Natural killer cell (primary cell): ENCODE data around the gene CLDN8. TPM values are rescaled to one million over a fixed set of nuclear protein-coding genes. Genes with fewer than 3 reads are reported as not detected.

Source experiments
- ATAC-seq, 3 donors: fragments of 150-1000 bp in 2 of 3; fragments of 200-7000 bp in 1 of 3; cut with Tn5 transposase; 1 replicate in 1 of 3; 2 replicates in 2 of 3; pipeline ENCODE4 v1.10.0; 2021; ENCODE audit warnings: mild to moderate bottlenecking in 2 of 3, moderate library complexity in 2 of 3
- DNase-seq, 2 donors: peaks; one replicate each; pipeline versions ENCODE4 v3.0.0 to v3.0.0-alpha.2; 2013 to 2021; ENCODE audit warnings: mixed read lengths in 1 of 2
- H3K27ac ChIP-seq: one replicate; pipeline ENCODE4 v1.5.1; 2013; ENCODE audit warnings: mild to moderate bottlenecking, low read length
- H3K27me3 ChIP-seq: one replicate; pipeline ENCODE4 v1.6.1; 2013; ENCODE audit warnings: low read length; ENCODE audit not compliant: control insufficient read depth, insufficient read depth
- H3K36me3 ChIP-seq: one replicate; pipeline ENCODE4 v1.6.1; 2013; ENCODE audit warnings: low read length; ENCODE audit not compliant: control insufficient read depth, insufficient read depth
- H3K4me1 ChIP-seq: one replicate; pipeline ENCODE4 v1.6.1; 2013; ENCODE audit warnings: low read length; ENCODE audit not compliant: control insufficient read depth, insufficient read depth
- H3K4me3 ChIP-seq: one replicate; pipeline ENCODE4 v1.5.1; 2013; ENCODE audit warnings: low read length
- H3K9me3 ChIP-seq: one replicate; pipeline ENCODE4 v1.6.1; 2013; ENCODE audit warnings: low read length; ENCODE audit not compliant: control insufficient read depth, insufficient read depth
- H3K27ac Mint-ChIP-seq, 2 donors: one replicate each; pipeline ENCODE4 v1.8.0; 2022; ENCODE audit warnings: mild to moderate bottlenecking in 2 of 2, mixed read lengths in 2 of 2, moderate library complexity in 1 of 2
- H3K27me3 Mint-ChIP-seq, 2 donors: one replicate each; pipeline ENCODE4 v1.8.0; 2022; ENCODE audit warnings: low read depth in 2 of 2, mixed read lengths in 2 of 2
- H3K36me3 Mint-ChIP-seq: one replicate; pipeline ENCODE4 v1.8.0; 2022; ENCODE audit warnings: mixed read lengths
- H3K4me1 Mint-ChIP-seq, 2 donors: one replicate each; pipeline ENCODE4 v1.8.0; 2022; ENCODE audit warnings: mixed read lengths in 2 of 2
- H3K4me3 Mint-ChIP-seq: one replicate; pipeline ENCODE4 v1.8.0; 2022; ENCODE audit warnings: mild to moderate bottlenecking, moderate library complexity, mixed read lengths
- H3K9me3 Mint-ChIP-seq, 2 donors: one replicate each; pipeline ENCODE4 v1.8.0; 2022; ENCODE audit warnings: mixed read lengths in 2 of 2
- WGBS: methylation state at CpG from one replicate; pipeline ENCODE4 v1.1.7; 2013; ENCODE audit warnings: missing lambda C conversion rate; ENCODE audit not compliant: insufficient coverage; 5-methylcytosine and 5-hydroxymethylcytosine counted together
- intact Hi-C: fragments of 100-400 bp; cut with micrococcal nuclease; formaldehyde crosslinking; loops from one replicate; pipeline ENCODE4 v1.14.2; 2022
- total RNA-seq, 4 donors: library from RNA; stranded (reverse); fragments of 120-200 nt in 1 of 4; gene quantifications; one replicate each; pipeline versions ENCODE4 v1.2.3 to v1.2.4, GENCODE V29; 2013 to 2022
- TF ChIP-seq, protein P1 (sequence below): fragments of 200-600 bp; IDR thresholded peaks from one replicate; pipeline ENCODE4 v1.8.0; 2022; ENCODE audit warnings: antibody characterized with exemption

CLDN8 gene
- total RNA-seq, 3 donors from 2014 or later (not counting 1 experiment from before 2014, with no cell fraction given): not detected

DNA sequence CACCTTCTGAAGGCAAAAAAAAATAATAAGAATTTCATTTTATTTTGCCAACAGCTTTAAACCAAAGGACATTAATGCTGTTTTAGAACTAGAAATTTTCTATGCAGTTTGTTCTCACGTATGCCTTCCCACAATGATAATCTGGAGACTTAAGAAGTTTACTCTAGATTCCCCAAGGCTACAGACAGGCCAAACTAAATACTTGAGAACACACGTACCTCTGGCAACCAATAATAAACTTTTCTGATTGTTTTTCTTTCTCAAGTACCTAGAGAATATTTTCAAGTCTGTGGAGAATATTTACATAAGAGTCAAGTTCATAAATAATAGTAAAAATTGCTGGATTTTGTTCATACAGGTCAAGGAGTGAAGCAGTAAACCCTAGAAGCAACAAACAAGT, 15.9 kb downstream of the CLDN8 start:
- intact Hi-C loops: no loop called here
- 100% methylated on average over 1 of the region's 2 CpGs for WGBS

DNA sequence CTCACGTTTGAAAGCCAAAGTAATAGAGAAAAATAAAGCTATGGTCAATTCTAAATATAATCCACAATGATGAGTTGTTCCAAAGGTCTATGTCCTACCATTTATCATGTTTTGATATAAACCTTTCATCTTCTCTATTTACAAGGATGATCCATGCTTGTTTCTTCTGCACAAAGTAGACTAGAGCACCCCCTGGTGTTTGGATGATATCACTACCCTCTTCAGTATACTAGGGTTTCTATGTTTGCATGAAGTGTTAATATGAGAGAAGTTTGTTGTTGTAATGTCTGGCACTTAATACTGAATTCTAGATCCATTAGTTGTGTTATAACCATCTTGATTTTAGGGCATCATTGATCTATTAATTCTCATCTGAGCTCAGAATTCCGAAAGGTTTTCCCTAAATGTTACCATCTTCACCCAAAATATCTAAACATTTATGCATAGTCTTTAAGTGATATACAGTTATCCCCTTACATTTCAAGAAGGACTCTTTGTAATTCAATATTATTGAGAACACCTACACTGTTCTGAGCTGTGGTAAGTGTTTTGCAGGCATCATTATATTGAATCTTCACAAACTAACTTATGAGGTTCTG, 21.1 kb downstream of the CLDN8 start:
- H3K27ac ChIP-seq: no peak overlapping the region
- TF ChIP-seq, protein P1, sequence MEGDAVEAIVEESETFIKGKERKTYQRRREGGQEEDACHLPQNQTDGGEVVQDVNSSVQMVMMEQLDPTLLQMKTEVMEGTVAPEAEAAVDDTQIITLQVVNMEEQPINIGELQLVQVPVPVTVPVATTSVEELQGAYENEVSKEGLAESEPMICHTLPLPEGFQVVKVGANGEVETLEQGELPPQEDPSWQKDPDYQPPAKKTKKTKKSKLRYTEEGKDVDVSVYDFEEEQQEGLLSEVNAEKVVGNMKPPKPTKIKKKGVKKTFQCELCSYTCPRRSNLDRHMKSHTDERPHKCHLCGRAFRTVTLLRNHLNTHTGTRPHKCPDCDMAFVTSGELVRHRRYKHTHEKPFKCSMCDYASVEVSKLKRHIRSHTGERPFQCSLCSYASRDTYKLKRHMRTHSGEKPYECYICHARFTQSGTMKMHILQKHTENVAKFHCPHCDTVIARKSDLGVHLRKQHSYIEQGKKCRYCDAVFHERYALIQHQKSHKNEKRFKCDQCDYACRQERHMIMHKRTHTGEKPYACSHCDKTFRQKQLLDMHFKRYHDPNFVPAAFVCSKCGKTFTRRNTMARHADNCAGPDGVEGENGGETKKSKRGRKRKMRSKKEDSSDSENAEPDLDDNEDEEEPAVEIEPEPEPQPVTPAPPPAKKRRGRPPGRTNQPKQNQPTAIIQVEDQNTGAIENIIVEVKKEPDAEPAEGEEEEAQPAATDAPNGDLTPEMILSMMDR: no peak
- no peak overlapping the region for H3K4me3 ChIP-seq
- ATAC-seq: no peak
- H3K4me3 Mint-ChIP-seq: no peak overlapping the region
- peaks cover 8 to 9% of the 10 kb centered on the region in 2 donors for H3K9me3 Mint-ChIP-seq
- no peaks in the 10 kb centered on the region for H3K27me3 Mint-ChIP-seq
- no peaks in the 10 kb centered on the region for H3K4me1 ChIP-seq
- H3K27me3 ChIP-seq: no peaks in the 10 kb centered on the region
- no peaks in the 10 kb centered on the region for H3K36me3 Mint-ChIP-seq
- H3K27ac Mint-ChIP-seq: no peak overlapping the region
- no peaks in the 10 kb centered on the region for H3K4me1 Mint-ChIP-seq
- H3K9me3 ChIP-seq: no peaks in the 10 kb centered on the region
- intact Hi-C loops: no loop called here
- H3K36me3 ChIP-seq: no peaks in the 10 kb centered on the region
- WGBS: no CpG with 5 or more reads among the region's 2 CpGs
- no peak for DNase-seq

More for the DNA sequence above, 15.9 kb downstream of the CLDN8 start:
- Mint-ChIP-seq H3K27ac (no peak overlapping the region), H3K4me1 (no peaks in the 10 kb centered on the region), H3K9me3 (peaks cover 3 to 8% of the 10 kb centered on the region in 2 donors), H3K27me3 (no peaks in the 10 kb centered on the region), H3K36me3 (no peaks in the 10 kb centered on the region), H3K4me3 (no peak overlapping the region)
- Histone ChIP-seq H3K27ac (no peak overlapping the region), H3K27me3 (no peaks in the 10 kb centered on the region), H3K36me3 (no peaks in the 10 kb centered on the region), H3K9me3 (no peaks in the 10 kb centered on the region), H3K4me3 (no peak overlapping the region), H3K4me1 (no peaks in the 10 kb centered on the region)
- ATAC-seq (no peak), DNase-seq (no peak)
- TF ChIP-seq, protein P1: no peak

DNA sequence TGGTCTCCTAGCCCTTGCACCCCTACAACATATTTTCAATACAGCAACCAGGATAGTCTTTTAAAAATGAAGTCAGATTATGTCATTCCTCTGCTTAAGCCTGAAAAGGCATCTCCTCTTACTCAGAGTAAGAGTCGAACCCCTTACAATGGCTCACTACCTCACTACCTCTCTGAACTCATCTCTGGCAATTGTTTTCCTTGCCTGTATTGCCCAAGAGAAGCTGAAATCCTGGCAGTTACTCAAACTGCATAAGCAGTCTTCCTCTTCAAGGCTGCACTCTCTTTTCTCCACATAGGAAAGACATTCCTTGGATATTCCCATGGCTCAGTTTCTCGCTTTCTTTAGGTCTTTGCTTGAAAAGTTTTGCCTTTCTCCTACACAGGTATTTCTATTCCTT, 22.7 kb downstream of the CLDN8 start:
- Mint-ChIP-seq H3K36me3 (no peaks in the 10 kb centered on the region), H3K4me1 (no peaks in the 10 kb centered on the region), H3K27me3 (no peaks in the 10 kb centered on the region), H3K27ac (no peak overlapping the region), H3K9me3 (peaks cover 4 to 9% of the 10 kb centered on the region in 2 donors), H3K4me3 (no peak overlapping the region)
- no peak for ATAC-seq
- Histone ChIP-seq H3K4me3 (no peak overlapping the region), H3K27ac (no peak overlapping the region), H3K27me3 (no peaks in the 10 kb centered on the region), H3K9me3 (no peaks in the 10 kb centered on the region), H3K36me3 (no peaks in the 10 kb centered on the region), H3K4me1 (no peaks in the 10 kb centered on the region)
- DNase-seq: no peak
- TF ChIP-seq, protein P1: no peak
- intact Hi-C loops: no loop called here
- WGBS: 83% methylated on average over 2 of the region's 2 CpGs

DNA sequence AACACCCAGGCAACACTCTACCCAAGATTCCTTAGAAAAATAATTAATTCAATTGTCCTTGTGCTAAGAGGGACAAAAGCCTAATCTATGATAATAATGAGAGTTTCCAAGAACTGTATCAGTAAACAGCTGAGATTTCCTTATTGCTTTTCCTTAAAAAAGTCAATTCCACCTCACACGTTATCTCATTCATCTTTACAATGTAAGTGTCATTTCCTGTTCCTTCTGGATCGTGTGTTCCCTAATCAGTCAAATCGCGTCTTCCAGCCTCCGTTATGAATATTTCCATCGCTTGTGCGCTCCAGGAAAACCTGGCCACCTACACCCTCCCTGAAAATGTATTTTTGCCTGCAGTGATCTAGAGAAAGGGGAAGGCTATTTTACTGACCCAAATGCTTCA, 25.3 kb downstream of the CLDN8 start:
- no peak overlapping the region for H3K4me3 ChIP-seq
- intact Hi-C loops: no loop called here
- no peaks in the 10 kb centered on the region for H3K9me3 ChIP-seq
- H3K27me3 ChIP-seq: no peaks in the 10 kb centered on the region
- TF ChIP-seq, protein P1: no peak
- Mint-ChIP-seq H3K9me3 (peaks cover 7 to 12% of the 10 kb centered on the region in 2 donors), H3K27me3 (no peaks in the 10 kb centered on the region), H3K4me1 (no peaks in the 10 kb centered on the region), H3K4me3 (no peak overlapping the region), H3K27ac (no peak overlapping the region), H3K36me3 (no peaks in the 10 kb centered on the region)
- no peak for ATAC-seq
- no peaks in the 10 kb centered on the region for H3K36me3 ChIP-seq
- no peak overlapping the region for H3K27ac ChIP-seq
- no peak for DNase-seq
- H3K4me1 ChIP-seq: no peaks in the 10 kb centered on the region
- 61% methylated on average over 7 of the region's 7 CpGs for WGBS
